Psoas muscle (tissue), 8 donors: ENCODE data around the gene ALDH1A1. TPM values are rescaled to one million over a fixed set of nuclear protein-coding genes. Genes with fewer than 3 reads are reported as not detected.
A peak's percentile ranks its signal among the peaks of the same experiment; 100 is the strongest.

Experiments
- ATAC-seq, 4 donors: fragments of 200-7000 bp; cut with Tn5 transposase; one replicate each; pipeline ENCODE4 v1.9.1; 2020; ENCODE audit warnings: moderate library complexity in 3 of 4, mild to moderate bottlenecking in 2 of 4
- DNase-seq, 2 donors: peaks; one replicate each; pipeline ENCODE4 v3.0.0-alpha.2; 2020
- H3K27ac ChIP-seq: fragments of 200-600 bp; one replicate; pipeline ENCODE4 v1.8.0; 2022
- H3K27me3 ChIP-seq, 3 donors: fragments of 200-600 bp in 1 of 3; one replicate each; pipeline versions ENCODE4 v1.6.1 to v1.8.0; 2013 to 2022; ENCODE audit warnings: low read length in 2 of 3, mild to moderate bottlenecking in 2 of 3, moderate library complexity in 1 of 3; ENCODE audit not compliant: insufficient read depth in 3 of 3
- H3K36me3 ChIP-seq, 2 donors: fragments of 200-600 bp in 1 of 2; one replicate each; pipeline versions ENCODE4 v1.6.1 to v1.8.0; 2013 to 2022; ENCODE audit warnings: low read depth in 1 of 2, mild to moderate bottlenecking in 1 of 2, moderate library complexity in 1 of 2; ENCODE audit not compliant: insufficient read depth in 1 of 2
- H3K4me1 ChIP-seq: fragments of 200-600 bp; one replicate; pipeline ENCODE4 v1.8.0; 2022
- H3K4me3 ChIP-seq: fragments of 200-600 bp; one replicate; pipeline ENCODE4 v1.8.0; 2022; ENCODE audit warnings: mild to moderate bottlenecking
- H3K9me3 ChIP-seq: fragments of 200-600 bp; one replicate; pipeline ENCODE4 v1.8.0; 2022
- CTCF ChIP-seq: fragments of 200-600 bp; IDR thresholded peaks from one replicate; pipeline ENCODE4 v1.8.0; 2022; ENCODE audit warnings: antibody characterized with exemption
- WGBS, 3 donors: extraction: QIAGEN DNeasy Blood & Tissue Kit; methylation state at CpG; one replicate each; pipeline versions ENCODE4 v1.1.6 to v1.1.7; 2013; 5-methylcytosine and 5-hydroxymethylcytosine counted together
- intact Hi-C, 2 donors: fragments of 100-400 bp; cut with DNase I; formaldehyde crosslinking; loops; one replicate each; pipeline versions ENCODE4 v1.11.0 to v1.14.2; 2022
- long read RNA-seq, 2 donors: library from polyadenylated mRNA; unstranded; transcript quantifications; one replicate each; pipeline ENCODE4 v2.0.0, GENCODE V29; 2021
- polyA plus RNA-seq, 3 donors: library from polyadenylated mRNA; stranded (reverse); fragments of 200-250 nt; gene quantifications; one replicate each; pipeline ENCODE4 v1.2.3, GENCODE V29; 2013
- total RNA-seq, 4 donors: library from RNA; stranded (reverse); fragmentation: NEBNext Ultra II Directional in 2 of 4; extraction: Animal tissue kit (Norgen Biotek cat#: 25700) in 2 of 4; gene quantifications; one replicate each; pipeline versions ENCODE4 v1.2.1 to v1.2.4, GENCODE V29; 2021 to 2023
- donor health status: healthy with polysubstance abuse.
- donor health status: DM: no; HTN: no; CAD: no; lungs with moderate emphysema.
- donor health status: Bipolar disorder and iron deficiency.
- donor health status: healthy.
- donor health status: DM: yes; HTN: yes; CAD: no.
- donor health status: DM: no; HTN: no; CAD: no.
- donor health status: DM: no; HTN: no; CAD: no.
- donor health status: DM: yes; HTN: yes; CAD: no.

The ALDH1A1 gene
- 10 to 100 TPM; 14.1 to 57.0 (median 31.7) TPM for total RNA-seq
- 10 to 100 TPM in 2 of 3 donors, 1 to 10 TPM in 1; 7.0 to 21.0 (median 15.0) TPM for polyA plus RNA-seq
- long read RNA-seq, donor 1, transcript ALDH1A1-201 (13 exons, 2,107 nt) = major isoform, 28 of 34 reads
- long read RNA-seq, donor 1, partial matches to known transcripts = 5 of 34 reads
- long read RNA-seq, donor 1, other reads (novel, unspliced or antisense) = 1 of 34 reads
- long read RNA-seq, donor 2, transcript ALDH1A1-201 (13 exons, 2,107 nt) = major isoform, 20 of 24 reads
- long read RNA-seq, donor 2, partial matches to known transcripts = 4 of 24 reads
- long read RNA-seq, donor 2, other reads (novel, unspliced or antisense) = 0 of 24 reads

- Histone ChIP-seq H3K27ac (peak within 1 kb of the TSS; percentile 71), H3K36me3 (no peaks in the 10 kb centered on the region), H3K9me3 (no peaks in the 10 kb centered on the region), H3K4me1 (peaks cover 16% of the 10 kb centered on the region), H3K4me3 (peak within 1 kb of the TSS; percentile 55), H3K27me3 (no peaks in the 10 kb centered on the region)
- ATAC-seq (peak in 2 of 4 donors; percentile 25 to 36), DNase-seq (no peak)
- WGBS, 3 donors = 10 to 20% (median 12%) methylated on average over 9 of the region's 9 CpGs
- intact Hi-C loops = loop anchor here in 1 of 2 donors (5.0 kb wide), 1 partner anchor 71 kb away; no protein-coding TSS in a partner anchor
- TF ChIP-seq CTCF = no peak
These were observed at the start of gene ALDH1A1 for GRCh38 chr9:72952914-72953313. Gene ALDH1A1 (minus strand): TSS chr9:72953053. CDS start chr9:72953000, 53 bp downstream.

- Histone ChIP-seq H3K27me3 (no peaks in the 10 kb centered on the region), H3K27ac (no peak overlapping the region), H3K36me3 (no peaks in the 10 kb centered on the region), H3K4me3 (no peak overlapping the region), H3K4me1 (peaks cover 5% of the 10 kb centered on the region), H3K9me3 (no peaks in the 10 kb centered on the region)
- DNase-seq (no peak), ATAC-seq (no peak)
- 92 to 95% (median 93%) methylated on average over 3 of the region's 3 CpGs for WGBS, 3 donors
- no peak for TF ChIP-seq CTCF
- intact Hi-C loops = no loop called here
These were observed 49.0 kb upstream of the ALDH1A1 start for GRCh38 chr9:73001860-73002259.

- H3K4me1 ChIP-seq = peaks cover 5% of the 10 kb centered on the region
- 92 to 98% (median 93%) methylated on average over 4 of the region's 4 CpGs for WGBS, 3 donors
- no peak for ATAC-seq
- no peaks in the 10 kb centered on the region for H3K36me3 ChIP-seq
- H3K4me3 ChIP-seq = no peak overlapping the region
- no peak for TF ChIP-seq CTCF
- no peaks in the 10 kb centered on the region for H3K9me3 ChIP-seq
- intact Hi-C loops = no loop called here
- DNase-seq = no peak
- no peaks in the 10 kb centered on the region for H3K27me3 ChIP-seq
- no peak overlapping the region for H3K27ac ChIP-seq
These were observed 45.5 kb upstream of the ALDH1A1 start for GRCh38 chr9:72998363-72998762.

- Histone ChIP-seq H3K9me3 (no peaks in the 10 kb centered on the region), H3K4me3 (no peak overlapping the region), H3K4me1 (peaks cover 5% of the 10 kb centered on the region), H3K36me3 (no peaks in the 10 kb centered on the region), H3K27ac (no peak overlapping the region), H3K27me3 (no peaks in the 10 kb centered on the region)
- intact Hi-C loops = no loop called here
- TF ChIP-seq CTCF = no peak
- DNase-seq (no peak), ATAC-seq (peak in 1 of 4 donors; percentile 42)
- 33 to 52% (median 39%) methylated on average over 9 of the region's 9 CpGs for WGBS, 3 donors
These were observed 44.6 kb upstream of the ALDH1A1 start for GRCh38 chr9:72997387-72997995.
